WTC11 (cell line): ENCODE results near the gene MKNK2. TPM values are rescaled to one million over a fixed set of nuclear protein-coding genes. Genes with fewer than 3 reads are reported as not detected.
"Not testable (repeated sequence)": the region's sequence is repeated elsewhere in the genome, so short reads cannot be mapped to it uniquely, and the experiment has no call there.

Experiments used
- ATAC-seq: fragments of 200-7000 bp; cut with Tn5 transposase; 2 replicates; pipeline ENCODE4 v1.10.0; 2021; ENCODE audit warnings: mild to moderate bottlenecking, moderate library complexity
- CTCF ChIA-PET: fragments of 300-600 bp; sonication (Branson Sonifier 250); formaldehyde crosslinking; loops from one replicate; lab custom pipeline; 2021; ENCODE audit warnings: antibody characterized with exemption; lab: Charles Lee
- POLR2A ChIA-PET: fragments of 350-600 bp; sonication (Branson Sonifier 250); formaldehyde crosslinking; loops from one replicate; lab custom pipeline; 2021; ENCODE audit warnings: antibody characterized with exemption; lab: Charles Lee
- DNase-seq: peaks from one replicate; pipeline ENCODE4 v3.0.0; 2021; ENCODE audit warnings: low spot score
- H3K27ac Mint-ChIP-seq: 2 replicates; pipeline ENCODE4 v1.8.0; 2021; ENCODE audit warnings: mixed read lengths
- H3K27me3 Mint-ChIP-seq: 2 replicates; pipeline ENCODE4 v1.8.0; 2021; ENCODE audit warnings: low read depth, mild to moderate bottlenecking, moderate library complexity, mixed read lengths
- H3K36me3 Mint-ChIP-seq: 2 replicates; pipeline ENCODE4 v1.8.0; 2021; ENCODE audit warnings: mixed read lengths
- H3K4me1 Mint-ChIP-seq: 2 replicates; pipeline ENCODE4 v1.8.0; 2022; ENCODE audit warnings: mixed read lengths
- H3K4me3 Mint-ChIP-seq: 2 replicates; pipeline ENCODE4 v1.8.0; 2021; ENCODE audit warnings: mild to moderate bottlenecking, moderate library complexity, mixed read lengths
- H3K9me3 Mint-ChIP-seq: 2 replicates; pipeline ENCODE4 v1.8.0; 2021; ENCODE audit warnings: mixed read lengths
- ATF1 ChIP-seq: sonication (generic); formaldehyde crosslinking; IDR thresholded peaks from 2 replicates; pipeline ENCODE4 v1.8.1; 2023; ENCODE audit warnings: mild to moderate bottlenecking, moderate library complexity, missing genetic modification reagents
- ELF4 ChIP-seq: sonication (generic); formaldehyde crosslinking; IDR thresholded peaks from 2 replicates; pipeline ENCODE4 v1.8.1; 2022; ENCODE audit warnings: low read depth, mild to moderate bottlenecking, moderate library complexity, missing genetic modification reagents
- FOXJ3 ChIP-seq: sonication (generic); formaldehyde crosslinking; IDR thresholded peaks from 2 replicates; pipeline ENCODE4 v1.9.0; 2021; ENCODE audit warnings: missing genetic modification reagents, mild to moderate bottlenecking, borderline replicate concordance
- GTF2I ChIP-seq: fragments of 250-450 bp; sonication (Bioruptor Pico); conservative IDR thresholded peaks from 2 replicates; pipeline ENCODE4 v1.4.0; 2021; ENCODE audit warnings: mild to moderate bottlenecking
- HMGA2 ChIP-seq: fragments of 250-450 bp; sonication (Bioruptor Pico); IDR thresholded peaks from 2 replicates; pipeline ENCODE4 v1.4.0; 2021; ENCODE audit warnings: mild to moderate bottlenecking, moderate library complexity
- ZNF121 ChIP-seq: sonication (generic); formaldehyde crosslinking; IDR thresholded peaks from 2 replicates; pipeline ENCODE4 v1.8.0; 2023; ENCODE audit warnings: missing genetic modification reagents
- ZNF232 ChIP-seq: sonication (generic); formaldehyde crosslinking; IDR thresholded peaks from 2 replicates; pipeline ENCODE4 v1.8.0; 2022; ENCODE audit warnings: mild to moderate bottlenecking, missing genetic modification reagents
- ZNF396 ChIP-seq: fragments of 250-450 bp; sonication (Bioruptor Pico); IDR thresholded peaks from 2 replicates; pipeline ENCODE4 v1.8.0; 2021; ENCODE audit warnings: mild to moderate bottlenecking, moderate library complexity, borderline replicate concordance
- total RNA-seq: library from RNA; stranded (reverse); gene quantifications from 3 replicates; pipeline ENCODE4 v1.2.3, GENCODE V29; 2021
- TF ChIP-seq, protein P1 (sequence below): fragments of 250-450 bp; sonication (Bioruptor Pico); IDR thresholded peaks from 2 replicates; pipeline ENCODE4 v2.1.2; 2022; ENCODE audit warnings: mild to moderate bottlenecking, moderate library complexity
- TF ChIP-seq, protein P2 (sequence below): sonication (generic); formaldehyde crosslinking; IDR thresholded peaks from 2 replicates; pipeline ENCODE4 v1.8.0; 2022; ENCODE audit warnings: missing genetic modification reagents
- TF ChIP-seq, protein P3 (sequence below): sonication (generic); formaldehyde crosslinking; IDR thresholded peaks from 2 replicates; pipeline ENCODE4 v1.8.1; 2023; ENCODE audit warnings: mild to moderate bottlenecking, missing genetic modification reagents
- TF ChIP-seq, protein P4 (sequence below): sonication (generic); formaldehyde crosslinking; IDR thresholded peaks from 2 replicates; pipeline ENCODE4 v1.8.1; 2023; ENCODE audit warnings: mild to moderate bottlenecking, missing genetic modification reagents, moderate library complexity

MKNK2 gene
- total RNA-seq, 1 experiment from 2014 or later: 165 TPM

DNA sequence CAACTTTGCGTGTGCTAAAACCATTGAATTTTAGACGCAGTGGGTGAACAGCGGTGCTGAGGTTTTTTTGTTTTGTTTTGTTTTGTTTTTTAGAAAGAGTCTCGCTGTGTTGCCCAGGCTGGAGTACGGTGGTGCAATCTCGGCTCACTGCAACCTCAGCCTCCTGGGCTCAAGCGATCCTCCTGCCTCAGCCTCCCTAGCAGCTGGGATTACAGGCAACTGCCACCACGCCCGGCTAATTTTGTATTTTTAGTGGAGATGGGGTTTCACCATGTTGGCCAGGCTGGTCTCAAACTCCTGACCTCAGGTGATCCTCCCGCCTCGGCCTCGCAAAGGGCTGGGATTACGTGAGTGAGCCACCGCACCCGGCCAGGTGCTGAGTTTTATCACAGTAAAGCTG, 16.8 kb downstream of the MKNK2 start:
- 0 out of 2 replicates have a peak, but pooled peaks have one; percentile 51 for TF ChIP-seq ZNF121 (CRISPR knock-in tag)
- CTCF ChIA-PET: interaction anchor here (0.6 to 2.2 kb wide), 11 partner anchors 15 to 603 kb away, joined by 3 to 14 read pairs (median 4); partner anchors contain the start of genes MKNK2 and MOB3A
- not testable (repeated sequence) for H3K27ac Mint-ChIP-seq, H3K27me3 Mint-ChIP-seq, H3K4me3 Mint-ChIP-seq, DNase-seq, ATAC-seq, H3K9me3 Mint-ChIP-seq, H3K36me3 Mint-ChIP-seq
- POLR2A ChIA-PET: interaction anchor here (2.4 kb wide), 1 partner anchor 18 kb away, joined by 17 read pairs; no protein-coding TSS in a partner anchor
- peaks cover 17% of the 10 kb centered on the region for H3K4me1 Mint-ChIP-seq

DNA sequence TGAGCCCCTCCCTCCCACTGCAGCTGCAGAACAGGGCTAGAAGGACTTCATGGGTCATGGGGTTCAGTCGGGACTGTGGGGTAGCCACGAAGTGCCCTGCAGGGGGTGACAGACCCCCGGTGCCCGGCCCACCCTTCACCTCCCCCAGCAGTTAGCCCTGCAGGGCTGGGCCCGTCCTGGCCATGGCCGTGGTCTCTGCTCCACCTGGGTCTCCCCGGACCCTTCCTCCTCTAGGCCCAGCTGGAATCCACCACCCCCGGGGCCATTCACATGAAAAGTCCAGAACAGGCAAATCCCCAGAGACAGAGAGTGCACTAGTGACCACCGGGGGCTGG, 17.3 kb downstream of the MKNK2 start:
- no peak overlapping the region for H3K27ac Mint-ChIP-seq
- POLR2A ChIA-PET: interaction anchor here (2.4 kb wide), 1 partner anchor 18 kb away, joined by 17 read pairs; no protein-coding TSS in a partner anchor
- DNase-seq (no peak), ATAC-seq (no peak)
- no peak overlapping the region for H3K4me3 Mint-ChIP-seq
- H3K9me3 Mint-ChIP-seq: 0 out of 2 replicates have a peak, but pooled peaks cover 4% of the 10 kb centered on the region
- peaks cover 2% of the 10 kb centered on the region; the same call in 1 of the 2 replicates for H3K27me3 Mint-ChIP-seq
- CTCF ChIA-PET: interaction anchor here (0.9 to 2.2 kb wide), 3 partner anchors 8 to 18 kb away, joined by 3 to 14 read pairs (median 4); partner anchors contain the start of gene MKNK2
- H3K4me1 Mint-ChIP-seq: peaks cover 17% of the 10 kb centered on the region
- TF ChIP-seq ELF4 (CRISPR knock-in tag) (no peak), ZNF232 (CRISPR knock-in tag) (no peak), ZNF396 (CRISPR knock-in tag) (no peak)
- TF ChIP-seq, protein P1, sequence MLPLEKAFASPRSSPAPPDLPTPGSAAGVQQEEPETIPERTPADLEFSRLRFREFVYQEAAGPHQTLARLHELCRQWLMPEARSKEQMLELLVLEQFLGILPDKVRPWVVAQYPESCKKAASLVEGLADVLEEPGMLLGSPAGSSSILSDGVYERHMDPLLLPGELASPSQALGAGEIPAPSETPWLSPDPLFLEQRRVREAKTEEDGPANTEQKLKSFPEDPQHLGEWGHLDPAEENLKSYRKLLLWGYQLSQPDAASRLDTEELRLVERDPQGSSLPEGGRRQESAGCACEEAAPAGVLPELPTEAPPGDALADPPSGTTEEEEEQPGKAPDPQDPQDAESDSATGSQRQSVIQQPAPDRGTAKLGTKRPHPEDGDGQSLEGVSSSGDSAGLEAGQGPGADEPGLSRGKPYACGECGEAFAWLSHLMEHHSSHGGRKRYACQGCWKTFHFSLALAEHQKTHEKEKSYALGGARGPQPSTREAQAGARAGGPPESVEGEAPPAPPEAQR: no peak
- H3K36me3 Mint-ChIP-seq: 0 out of 2 replicates have a peak, but pooled peaks cover 2% of the 10 kb centered on the region

DNA sequence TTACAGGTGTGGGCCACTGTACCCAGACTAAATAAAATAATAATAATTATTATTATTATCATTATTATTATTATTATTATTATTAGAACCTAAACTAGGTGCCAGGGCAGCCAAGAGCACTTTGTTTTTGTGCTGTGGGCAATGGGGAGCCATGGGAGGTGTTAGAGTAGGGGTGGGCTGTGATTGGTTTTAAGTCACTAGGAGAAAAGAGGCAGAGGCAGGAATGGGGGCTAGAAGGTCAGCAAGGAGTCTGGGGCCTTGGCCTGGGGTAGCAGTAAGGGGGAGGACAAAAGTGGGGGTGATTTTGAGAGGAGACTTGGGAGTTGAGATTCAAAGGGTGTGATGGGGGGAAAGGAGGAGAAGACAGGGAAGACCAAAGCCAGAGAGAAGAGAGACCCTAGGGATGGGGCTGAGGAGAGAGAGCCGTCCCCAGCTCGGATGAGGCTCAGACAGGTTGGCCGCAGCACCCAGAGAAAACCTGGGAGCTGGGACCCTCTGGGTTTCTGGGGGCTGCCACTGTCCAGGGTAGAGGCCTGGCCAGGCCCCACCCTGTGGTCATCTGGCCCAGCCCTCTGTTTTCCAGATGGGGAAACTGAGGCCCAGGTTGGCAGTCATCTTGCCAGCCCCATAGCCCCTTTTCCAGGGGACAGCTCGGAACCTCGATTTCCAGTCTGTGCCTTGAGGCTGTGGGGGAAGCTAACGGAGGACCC, 17.8 kb downstream of the MKNK2 start:
- peaks cover 2% of the 10 kb centered on the region; the same call in 1 of the 2 replicates for H3K27me3 Mint-ChIP-seq
- no peak for ATAC-seq
- DNase-seq: no peak
- H3K4me1 Mint-ChIP-seq: peaks cover 21% of the 10 kb centered on the region
- POLR2A ChIA-PET: no interaction called here
- 0 out of 2 replicates have a peak, but pooled peaks cover 4% of the 10 kb centered on the region for H3K9me3 Mint-ChIP-seq
- H3K36me3 Mint-ChIP-seq: 0 out of 2 replicates have a peak, but pooled peaks cover 2% of the 10 kb centered on the region
- no peak overlapping the region for H3K27ac Mint-ChIP-seq
- TF ChIP-seq HMGA2 (CRISPR knock-in tag) (peak; percentile 58), GTF2I (no peak), ATF1 (CRISPR knock-in tag) (no peak)
- H3K4me3 Mint-ChIP-seq: no peak overlapping the region
- CTCF ChIA-PET: interaction anchor here (0.9 to 1.2 kb wide), 3 partner anchors 9 to 21 kb away, joined by 3 to 4 read pairs (median 4); partner anchors contain the start of gene MKNK2

DNA sequence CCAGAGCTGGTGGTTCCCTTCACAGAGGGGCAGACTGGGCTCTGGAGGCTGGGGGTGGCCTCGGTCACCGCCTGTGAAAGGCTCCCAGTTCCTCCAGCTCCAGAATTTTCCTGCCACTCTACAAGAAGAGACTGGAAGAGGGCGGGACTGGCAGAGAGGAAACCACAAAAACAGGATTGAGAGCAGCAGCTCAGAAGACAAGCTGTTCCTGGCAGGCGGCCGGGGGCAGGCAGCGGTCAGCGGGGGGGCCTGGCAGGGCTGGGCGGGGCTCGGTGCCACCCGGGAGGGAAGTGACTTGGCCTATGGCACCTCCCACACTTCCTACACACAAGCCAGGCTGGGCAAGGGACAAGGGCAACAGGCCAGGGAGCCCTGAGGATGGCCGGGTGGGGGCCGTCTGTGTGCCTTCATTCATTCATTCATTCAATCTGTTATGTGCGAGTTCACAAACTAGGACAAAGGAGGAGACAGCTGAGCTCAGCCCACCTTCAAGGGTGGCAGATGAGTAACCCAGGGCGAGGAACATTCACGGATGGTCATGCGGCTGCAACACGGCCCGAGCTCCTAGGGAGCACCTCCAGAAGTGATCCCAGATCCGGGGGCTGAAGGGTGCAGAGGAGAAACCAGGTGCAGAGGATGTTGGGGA, 18.6 kb downstream of the MKNK2 start:
- TF ChIP-seq ELF4 (CRISPR knock-in tag): no peak
- TF ChIP-seq, protein P2, sequence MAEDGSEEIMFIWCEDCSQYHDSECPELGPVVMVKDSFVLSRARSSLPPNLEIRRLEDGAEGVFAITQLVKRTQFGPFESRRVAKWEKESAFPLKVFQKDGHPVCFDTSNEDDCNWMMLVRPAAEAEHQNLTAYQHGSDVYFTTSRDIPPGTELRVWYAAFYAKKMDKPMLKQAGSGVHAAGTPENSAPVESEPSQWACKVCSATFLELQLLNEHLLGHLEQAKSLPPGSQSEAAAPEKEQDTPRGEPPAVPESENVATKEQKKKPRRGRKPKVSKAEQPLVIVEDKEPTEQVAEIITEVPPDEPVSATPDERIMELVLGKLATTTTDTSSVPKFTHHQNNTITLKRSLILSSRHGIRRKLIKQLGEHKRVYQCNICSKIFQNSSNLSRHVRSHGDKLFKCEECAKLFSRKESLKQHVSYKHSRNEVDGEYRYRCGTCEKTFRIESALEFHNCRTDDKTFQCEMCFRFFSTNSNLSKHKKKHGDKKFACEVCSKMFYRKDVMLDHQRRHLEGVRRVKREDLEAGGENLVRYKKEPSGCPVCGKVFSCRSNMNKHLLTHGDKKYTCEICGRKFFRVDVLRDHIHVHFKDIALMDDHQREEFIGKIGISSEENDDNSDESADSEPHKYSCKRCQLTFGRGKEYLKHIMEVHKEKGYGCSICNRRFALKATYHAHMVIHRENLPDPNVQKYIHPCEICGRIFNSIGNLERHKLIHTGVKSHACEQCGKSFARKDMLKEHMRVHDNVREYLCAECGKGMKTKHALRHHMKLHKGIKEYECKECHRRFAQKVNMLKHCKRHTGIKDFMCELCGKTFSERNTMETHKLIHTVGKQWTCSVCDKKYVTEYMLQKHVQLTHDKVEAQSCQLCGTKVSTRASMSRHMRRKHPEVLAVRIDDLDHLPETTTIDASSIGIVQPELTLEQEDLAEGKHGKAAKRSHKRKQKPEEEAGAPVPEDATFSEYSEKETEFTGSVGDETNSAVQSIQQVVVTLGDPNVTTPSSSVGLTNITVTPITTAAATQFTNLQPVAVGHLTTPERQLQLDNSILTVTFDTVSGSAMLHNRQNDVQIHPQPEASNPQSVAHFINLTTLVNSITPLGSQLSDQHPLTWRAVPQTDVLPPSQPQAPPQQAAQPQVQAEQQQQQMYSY: peak; percentile 83
- TF ChIP-seq FOXJ3 (CRISPR knock-in tag): no peak
- TF ChIP-seq, protein P3, sequence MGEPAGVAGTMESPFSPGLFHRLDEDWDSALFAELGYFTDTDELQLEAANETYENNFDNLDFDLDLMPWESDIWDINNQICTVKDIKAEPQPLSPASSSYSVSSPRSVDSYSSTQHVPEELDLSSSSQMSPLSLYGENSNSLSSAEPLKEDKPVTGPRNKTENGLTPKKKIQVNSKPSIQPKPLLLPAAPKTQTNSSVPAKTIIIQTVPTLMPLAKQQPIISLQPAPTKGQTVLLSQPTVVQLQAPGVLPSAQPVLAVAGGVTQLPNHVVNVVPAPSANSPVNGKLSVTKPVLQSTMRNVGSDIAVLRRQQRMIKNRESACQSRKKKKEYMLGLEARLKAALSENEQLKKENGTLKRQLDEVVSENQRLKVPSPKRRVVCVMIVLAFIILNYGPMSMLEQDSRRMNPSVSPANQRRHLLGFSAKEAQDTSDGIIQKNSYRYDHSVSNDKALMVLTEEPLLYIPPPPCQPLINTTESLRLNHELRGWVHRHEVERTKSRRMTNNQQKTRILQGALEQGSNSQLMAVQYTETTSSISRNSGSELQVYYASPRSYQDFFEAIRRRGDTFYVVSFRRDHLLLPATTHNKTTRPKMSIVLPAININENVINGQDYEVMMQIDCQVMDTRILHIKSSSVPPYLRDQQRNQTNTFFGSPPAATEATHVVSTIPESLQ (CRISPR knock-in tag): no peak
- TF ChIP-seq, protein P4, sequence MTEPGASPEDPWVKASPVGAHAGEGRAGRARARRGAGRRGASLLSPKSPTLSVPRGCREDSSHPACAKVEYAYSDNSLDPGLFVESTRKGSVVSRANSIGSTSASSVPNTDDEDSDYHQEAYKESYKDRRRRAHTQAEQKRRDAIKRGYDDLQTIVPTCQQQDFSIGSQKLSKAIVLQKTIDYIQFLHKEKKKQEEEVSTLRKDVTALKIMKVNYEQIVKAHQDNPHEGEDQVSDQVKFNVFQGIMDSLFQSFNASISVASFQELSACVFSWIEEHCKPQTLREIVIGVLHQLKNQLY: no peak
- peaks cover 19% of the 10 kb centered on the region for H3K4me1 Mint-ChIP-seq
- H3K9me3 Mint-ChIP-seq: 0 out of 2 replicates have a peak, but pooled peaks cover 4% of the 10 kb centered on the region
- H3K4me3 Mint-ChIP-seq: no peak overlapping the region
- ATAC-seq (no peak), DNase-seq (no peak)
- ChIA-PET POLR2A (no interaction called here), CTCF (interaction anchor here (0.9 to 1.2 kb wide), 3 partner anchors 10 to 22 kb away, joined by 3 to 4 read pairs (median 3); no protein-coding TSS in a partner anchor)
- H3K27me3 Mint-ChIP-seq: peaks cover 2% of the 10 kb centered on the region; the same call in 1 of the 2 replicates
- peak overlapping the region; percentile 51; the same call in 1 of the 2 replicates for H3K27ac Mint-ChIP-seq
- H3K36me3 Mint-ChIP-seq: no peaks in the 10 kb centered on the region
